Erythroblast (primary cell): Measurements from ENCODE around the gene LRRC43.

ENCODE experiments used
- GATA1 ChIP-seq: IDR thresholded peaks from 2 replicates; pipeline ENCODE4 v1.6.1; 2011; ENCODE audit warnings: low read depth, mild to moderate bottlenecking, control low read depth, low read length, moderate library complexity
- POLR2A ChIP-seq: IDR thresholded peaks from 2 replicates; pipeline ENCODE4 v1.6.1; 2011; ENCODE audit warnings: mild to moderate bottlenecking, low read length

GRCh38 chr12:122189626-122190475, 6.9 kb downstream of the LRRC43 start:
- TF ChIP-seq POLR2A (no peak), GATA1 (no peak)
